Myometrial cell (primary cell): ENCODE data around the gene RHOBTB3. TPM values are rescaled to one million over a fixed set of nuclear protein-coding genes. Genes with fewer than 3 reads are reported as not detected.

Experiments
- total RNA-seq: library from RNA; depleted of rRNA; stranded (reverse); fragments of >200 nt; gene quantifications from 2 replicates; pipeline ENCODE4 v1.2.3, GENCODE V29; 2015

Gene RHOBTB3
- 121 and 151 TPM in 2 replicates for total RNA-seq

GRCh38 chr5:95730730-95731570 lies at the start of gene RHOBTB3:
TSS of gene RHOBTB3 (plus strand) at chr5:95731336. CDS start at chr5:95731683, 347 bp downstream.

GRCh38 chr5:95682891-95683290 lies 48.2 kb upstream of the RHOBTB3 start, which contains the start of gene SPATA9:
TSS of gene SPATA9 (minus strand) at chr5:95682991. CDS start at chr5:95682854, 137 bp downstream.

GRCh38 chr5:95822542-95823181 lies 91.5 kb downstream of the RHOBTB3 start, which contains the start of gene GLRX:
TSS of gene GLRX (minus strand) at chr5:95822726. CDS start at chr5:95822662, 64 bp downstream.

Other genes starting within 250 kb of the RHOBTB3 start
- gene SKIC3, start 176.4 kb upstream of the RHOBTB3 start, total RNA-seq: 72.4 and 87.9 TPM in 2 replicates
- gene ARSK, start 176.2 kb upstream of the RHOBTB3 start, total RNA-seq: 16.7 and 22.3 TPM in 2 replicates
- gene GPR150, start 111.2 kb upstream of the RHOBTB3 start, total RNA-seq: 0.18 and 0.86 TPM in 2 replicates
- gene RFESD, start 84.6 kb upstream of the RHOBTB3 start, total RNA-seq: 0.58 and 2.1 TPM in 2 replicates
- gene SPATA9, start 48.3 kb upstream of the RHOBTB3 start, total RNA-seq: not detected in 2 replicates
- 417 and 468 TPM in 2 replicates for gene GLRX, start 91.4 kb downstream of the RHOBTB3 start, total RNA-seq
- gene ELL2, start 230.5 kb downstream of the RHOBTB3 start, total RNA-seq: 98.9 and 106 TPM in 2 replicates